Astrocyte of the spinal cord (primary cell): ENCODE measurements around the gene ANKRD28.

Experiments used
- DNase-seq: peaks from one replicate; pipeline ENCODE4 v3.0.0; 2011; ENCODE audit warnings: low read depth, low spot score
- H3K4me3 ChIP-seq: 2 replicates; pipeline ENCODE4 v1.5.1; 2011; ENCODE audit warnings: low read depth, mild to moderate bottlenecking, low read length, moderate library complexity
- CTCF ChIP-seq: IDR thresholded peaks from 2 replicates; pipeline ENCODE4 v1.5.1; 2012; ENCODE audit warnings: low read depth, mild to moderate bottlenecking, low read length, inconsistent platforms
- in situ Hi-C: cut with HindIII; loops from 2 replicates; pipeline ENCODE4 v1.10.0; 2017; ENCODE audit warnings: low sequenced_read_pairs

Gene ANKRD28

GRCh38 chr3:15831927-15832326, 34.1 kb upstream of the ANKRD28 start:
- TF ChIP-seq CTCF, result no peak
- no peak for DNase-seq
- no peak overlapping the region for H3K4me3 ChIP-seq
- in situ Hi-C loops, result no loop called here

DNA sequence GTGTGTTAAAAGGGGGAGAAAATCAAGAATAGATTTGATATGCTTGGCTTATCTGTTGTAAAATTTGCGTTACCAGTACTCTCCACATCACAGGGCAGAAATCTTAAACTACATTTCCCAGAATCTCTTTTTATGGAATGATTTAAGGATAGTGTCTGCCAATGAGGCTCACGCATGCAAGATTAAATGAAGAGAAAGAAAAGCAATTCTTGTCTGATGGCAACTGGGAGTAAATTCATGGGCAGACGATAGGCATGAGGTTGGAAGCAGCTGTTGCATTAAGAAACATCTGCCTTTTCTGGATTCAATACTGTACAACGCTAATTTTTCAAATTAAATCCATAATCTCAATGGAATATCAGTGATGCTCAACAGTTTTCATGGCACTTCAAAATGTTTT, 27.2 kb upstream of the ANKRD28 start:
- no peak for DNase-seq
- H3K4me3 ChIP-seq, result no peak overlapping the region
- in situ Hi-C loops, result no loop called here
- TF ChIP-seq CTCF, result no peak

DNA sequence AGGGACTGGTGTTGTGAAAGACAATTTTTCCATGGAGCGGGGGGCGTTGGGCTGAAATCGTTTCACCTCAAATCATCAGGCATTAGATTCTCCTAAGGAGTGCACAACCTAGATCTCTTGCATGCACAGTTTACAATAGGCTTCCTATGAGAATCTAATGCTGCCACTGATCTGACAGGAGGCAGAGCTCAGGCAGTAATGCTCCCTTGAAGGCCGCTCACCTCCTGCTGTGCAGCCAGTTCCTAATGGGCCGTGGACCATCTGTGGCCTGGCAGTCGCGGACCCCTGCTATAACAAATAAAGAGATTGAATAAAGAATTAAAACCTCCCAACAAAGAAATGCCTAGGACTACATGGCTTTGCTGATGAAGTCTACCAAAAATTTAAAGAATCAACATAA, 25.3 kb upstream of the ANKRD28 start:
- DNase-seq, result no peak
- no peak for TF ChIP-seq CTCF
- in situ Hi-C loops, result no loop called here
- no peak overlapping the region for H3K4me3 ChIP-seq

DNA sequence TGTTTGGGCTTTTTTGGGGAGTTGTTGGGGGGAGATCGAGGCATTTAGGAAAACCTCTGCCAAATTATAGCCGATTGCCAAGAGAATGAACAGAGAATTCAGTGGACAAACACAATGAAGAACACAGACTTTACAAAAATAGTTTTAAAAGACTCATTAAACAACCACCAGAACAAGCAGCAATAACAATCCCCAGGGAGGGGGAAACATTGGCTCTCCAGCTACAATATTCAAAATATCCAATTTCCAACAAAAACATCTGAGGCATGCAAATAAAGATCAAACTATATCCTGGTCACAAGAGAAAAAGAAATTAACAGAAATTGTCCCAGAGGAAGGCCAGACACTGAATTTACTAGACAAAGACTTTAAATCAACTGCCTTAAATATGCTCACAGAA, 24.5 kb upstream of the ANKRD28 start:
- no peak for TF ChIP-seq CTCF
- in situ Hi-C loops, result no loop called here
- no peak overlapping the region for H3K4me3 ChIP-seq
- DNase-seq, result no peak

GRCh38 chr3:15820911-15821310, 23.1 kb upstream of the ANKRD28 start:
- peak; percentile 6 for TF ChIP-seq CTCF
- no peak for DNase-seq
- in situ Hi-C loops, result no loop called here

DNA sequence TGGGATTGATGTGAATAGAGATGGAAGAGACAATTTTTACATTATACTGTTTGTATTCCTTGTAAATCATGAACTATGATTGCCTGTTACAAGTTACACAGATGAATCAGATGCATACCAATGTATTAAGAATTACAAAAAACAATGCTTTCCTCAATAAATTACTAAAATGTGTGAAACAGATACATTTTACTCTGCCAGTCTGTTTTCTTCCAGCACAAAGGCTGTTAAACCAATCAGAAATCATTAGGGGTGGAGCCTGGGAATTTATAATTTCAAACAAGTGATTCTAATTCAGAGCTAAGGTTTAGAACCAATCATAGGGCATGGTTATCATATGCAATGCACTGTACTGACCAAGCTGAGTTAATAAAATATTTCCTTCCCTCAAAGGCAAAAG, 21.8 kb upstream of the ANKRD28 start:
- TF ChIP-seq CTCF, result no peak
- DNase-seq, result no peak
- in situ Hi-C loops, result no loop called here
- H3K4me3 ChIP-seq, result no peak overlapping the region

More at GRCh38 chr3:15820911-15821310, 23.1 kb upstream of the ANKRD28 start:
- H3K4me3 ChIP-seq, result no peak overlapping the region

GRCh38 chr3:15819043-15819442, 21.3 kb upstream of the ANKRD28 start:
- in situ Hi-C loops, result no loop called here

More at GRCh38 chr3:15819043-15819442, 21.3 kb upstream of the ANKRD28 start:
- no peak for DNase-seq
- no peak overlapping the region for H3K4me3 ChIP-seq
- TF ChIP-seq CTCF, result no peak
